Measurements from ENCODE around the gene ACBD3. TPM values are rescaled to one million over a fixed set of nuclear protein-coding genes. Genes with fewer than 3 reads are reported as not detected.

The ACBD3 gene
- total RNA-seq = 36.3 and 38.7 TPM in 2 replicates

GRCh38 chr1:226186124-226187018, at the start of gene ACBD3:
Gene ACBD3, minus strand, starts transcription at chr1:226186741. Its CDS starts 66 bp downstream, at chr1:226186675.

DNA sequence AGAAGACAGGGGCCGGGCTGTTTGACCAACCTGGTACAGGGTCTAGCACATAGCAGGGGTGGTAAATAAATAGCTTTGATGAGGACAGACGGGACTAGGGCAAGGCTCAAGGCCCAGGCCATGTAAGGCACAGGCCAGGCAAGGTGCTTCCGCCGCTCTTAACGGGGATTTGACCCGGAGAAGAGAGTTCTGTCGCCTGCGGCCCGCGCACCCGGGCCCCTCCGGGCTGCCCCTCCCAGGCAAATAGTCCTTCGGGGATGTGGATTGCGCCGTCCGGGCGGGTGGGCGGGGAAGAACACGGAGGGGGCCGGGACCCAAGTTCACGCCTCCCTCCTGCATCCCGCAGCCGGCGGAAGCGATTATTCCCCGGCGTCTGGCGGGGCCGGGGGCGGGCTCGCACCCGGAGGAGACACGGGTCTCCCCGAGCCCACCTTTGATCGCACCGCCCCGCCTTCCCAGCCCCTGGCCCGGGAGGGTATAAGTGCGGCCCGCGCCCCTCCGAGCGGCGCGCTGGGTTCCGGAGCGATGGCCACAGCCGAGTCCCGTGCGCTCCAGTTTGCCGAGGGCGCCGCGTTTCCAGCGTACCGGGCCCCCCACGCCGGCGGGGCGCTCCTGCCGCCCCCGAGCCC, 36.7 kb upstream of the ACBD3 start, which contains the start of gene MIXL1:
Gene MIXL1, plus strand, starts transcription at position 508 of the 629 bp plus-strand sequence. Its CDS starts 18 bp downstream, at position 526.

Small RNA genes lying within 50 kb of the gene (small RNA-seq; reads per million reads assigned to genes)
- not detected for gene AL512343.1

Other genes with a start within 250 kb of the ACBD3 start
- under 0.01 and 0.10 TPM in 2 replicates for gene LEFTY2, start 245.5 kb downstream of the ACBD3 start, total RNA-seq
- gene SDE2, start 187.4 kb downstream of the ACBD3 start, total RNA-seq = 21.2 and 24.1 TPM in 2 replicates
- 233 and 273 TPM in 2 replicates for gene H3-3A, start 124.0 kb downstream of the ACBD3 start, total RNA-seq
- gene MIXL1, start 36.9 kb upstream of the ACBD3 start, total RNA-seq = 0.10 TPM in 1 of 2 replicates, not detected in the other
- gene LIN9, start 122.4 kb upstream of the ACBD3 start, total RNA-seq = 3.9 and 9.1 TPM in 2 replicates
- gene PARP1, start 221.4 kb upstream of the ACBD3 start, total RNA-seq = 76.4 and 118 TPM in 2 replicates